ENCODE measurements around the gene ZFP30. TPM values are rescaled to one million over a fixed set of nuclear protein-coding genes. Genes with fewer than 3 reads are reported as not detected.
A peak's percentile ranks its signal among the peaks of the same experiment; 100 is the strongest.
"Not testable (repeated sequence)": the region's sequence is repeated elsewhere in the genome, so short reads cannot be mapped to it uniquely, and the experiment has no call there.

ZFP30 gene
- total RNA-seq, 1 donor from 2014 or later: 11.6 TPM

DNA sequence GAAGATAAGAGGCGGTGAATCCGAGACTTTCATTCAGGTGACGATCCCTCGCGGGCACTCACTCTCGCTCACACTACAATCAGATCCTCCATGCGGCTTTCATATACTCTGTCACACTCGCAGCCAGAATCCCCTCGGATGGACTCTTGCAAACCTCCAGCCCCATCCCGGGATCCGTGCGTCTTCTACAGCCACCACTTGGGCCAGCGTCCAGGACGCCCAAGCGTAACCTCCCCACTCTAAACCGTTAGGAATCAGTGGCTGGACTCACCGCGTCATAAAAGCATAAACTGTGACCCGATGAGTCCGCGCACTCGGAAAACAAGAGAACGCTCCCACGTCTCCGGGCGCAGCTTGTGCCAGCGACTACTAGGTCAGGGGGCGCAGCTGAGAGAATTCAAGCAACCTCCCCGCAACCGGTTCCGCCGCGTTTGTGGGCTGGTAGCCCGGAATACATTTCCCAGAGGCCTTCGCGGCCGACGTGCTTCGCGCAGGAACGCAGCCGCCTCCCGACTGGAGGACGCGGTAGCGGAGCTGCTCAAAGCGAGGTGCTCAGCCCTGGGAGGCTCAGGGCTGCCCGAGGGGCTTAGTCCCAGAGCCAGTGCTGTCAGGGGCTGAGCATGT is 36.7 kb upstream of the ZFP30 start:
- peak overlapping the region; percentile 44 for H3K4me3 ChIP-seq (ENCODE audit: low read depth, low read length)

DNA sequence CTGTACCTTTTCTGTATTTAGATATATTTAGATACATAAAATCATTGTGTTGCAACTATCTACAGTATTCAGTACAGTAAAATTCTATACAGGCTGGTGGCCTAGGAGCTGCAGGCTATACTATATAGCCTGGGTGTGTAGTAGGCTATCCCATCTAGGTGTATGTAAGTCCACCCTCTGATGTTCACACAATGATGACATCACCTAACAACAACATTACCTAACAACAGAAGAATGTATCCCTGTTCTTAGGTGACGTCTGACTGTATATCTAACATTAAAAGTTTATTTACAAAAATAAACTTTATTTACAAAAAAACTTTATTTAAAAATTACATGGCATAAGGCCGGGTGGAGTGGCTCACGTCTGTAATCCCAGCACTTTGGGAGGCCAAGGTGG is 28.3 kb upstream of the ZFP30 start:
- TF ChIP-seq, protein P1, sequence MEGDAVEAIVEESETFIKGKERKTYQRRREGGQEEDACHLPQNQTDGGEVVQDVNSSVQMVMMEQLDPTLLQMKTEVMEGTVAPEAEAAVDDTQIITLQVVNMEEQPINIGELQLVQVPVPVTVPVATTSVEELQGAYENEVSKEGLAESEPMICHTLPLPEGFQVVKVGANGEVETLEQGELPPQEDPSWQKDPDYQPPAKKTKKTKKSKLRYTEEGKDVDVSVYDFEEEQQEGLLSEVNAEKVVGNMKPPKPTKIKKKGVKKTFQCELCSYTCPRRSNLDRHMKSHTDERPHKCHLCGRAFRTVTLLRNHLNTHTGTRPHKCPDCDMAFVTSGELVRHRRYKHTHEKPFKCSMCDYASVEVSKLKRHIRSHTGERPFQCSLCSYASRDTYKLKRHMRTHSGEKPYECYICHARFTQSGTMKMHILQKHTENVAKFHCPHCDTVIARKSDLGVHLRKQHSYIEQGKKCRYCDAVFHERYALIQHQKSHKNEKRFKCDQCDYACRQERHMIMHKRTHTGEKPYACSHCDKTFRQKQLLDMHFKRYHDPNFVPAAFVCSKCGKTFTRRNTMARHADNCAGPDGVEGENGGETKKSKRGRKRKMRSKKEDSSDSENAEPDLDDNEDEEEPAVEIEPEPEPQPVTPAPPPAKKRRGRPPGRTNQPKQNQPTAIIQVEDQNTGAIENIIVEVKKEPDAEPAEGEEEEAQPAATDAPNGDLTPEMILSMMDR (IDR thresholded peaks at IDR 0.05; ENCODE audit: insufficient read depth, low read length, poor library complexity, severe bottlenecking): no peak
- Histone ChIP-seq H3K27me3 (ENCODE audit: control insufficient read depth, insufficient read depth, low read length) (no peaks in the 10 kb centered on the region), H3K4me3 (ENCODE audit: low read depth, low read length) (no peak overlapping the region), H3K36me3 (ENCODE audit: control insufficient read depth, insufficient read depth, low read length) (no peaks in the 10 kb centered on the region)
- DNase-seq (ENCODE audit: low read depth): no peak

More for the DNA sequence above, 36.7 kb upstream of the ZFP30 start:
- DNase-seq (ENCODE audit: low read depth): peak; percentile 34
- TF ChIP-seq, protein P1 (IDR thresholded peaks at IDR 0.05; ENCODE audit: insufficient read depth, low read length, poor library complexity, severe bottlenecking): no peak
- no peaks in the 10 kb centered on the region for H3K36me3 ChIP-seq (ENCODE audit: control insufficient read depth, insufficient read depth, low read length)
- H3K27me3 ChIP-seq (ENCODE audit: control insufficient read depth, insufficient read depth, low read length): no peaks in the 10 kb centered on the region

DNA sequence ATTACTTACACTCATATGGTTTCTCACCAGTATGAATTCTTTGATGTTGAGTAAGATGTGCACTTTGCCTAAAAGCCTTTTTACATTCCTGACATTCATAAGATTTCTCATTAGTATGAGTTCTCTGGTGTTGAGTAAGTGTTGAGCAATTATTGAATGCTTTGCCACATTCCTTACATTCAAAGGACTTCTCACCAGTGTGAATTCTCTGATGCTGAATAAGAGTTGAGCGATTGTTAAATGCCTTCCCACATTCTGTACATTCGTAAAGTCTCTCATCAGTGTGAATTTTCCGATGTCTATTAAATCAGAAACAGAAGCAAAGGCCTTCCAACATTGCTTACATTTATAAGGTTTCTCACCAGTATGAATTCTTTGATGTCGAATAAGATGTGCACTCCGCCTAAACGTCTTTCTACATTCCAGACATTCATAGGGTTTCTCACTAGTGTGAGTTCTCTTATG is 14.2 kb upstream of the ZFP30 start:
- H3K4me3 ChIP-seq (ENCODE audit: low read depth, low read length): no peak overlapping the region
- TF ChIP-seq, protein P1 (IDR thresholded peaks at IDR 0.05; ENCODE audit: insufficient read depth, low read length, poor library complexity, severe bottlenecking): no peak
- DNase-seq (ENCODE audit: low read depth): no peak
- H3K36me3 ChIP-seq (ENCODE audit: control insufficient read depth, insufficient read depth, low read length): no peaks in the 10 kb centered on the region
- H3K27me3 ChIP-seq (ENCODE audit: control insufficient read depth, insufficient read depth, low read length): no peaks in the 10 kb centered on the region

DNA sequence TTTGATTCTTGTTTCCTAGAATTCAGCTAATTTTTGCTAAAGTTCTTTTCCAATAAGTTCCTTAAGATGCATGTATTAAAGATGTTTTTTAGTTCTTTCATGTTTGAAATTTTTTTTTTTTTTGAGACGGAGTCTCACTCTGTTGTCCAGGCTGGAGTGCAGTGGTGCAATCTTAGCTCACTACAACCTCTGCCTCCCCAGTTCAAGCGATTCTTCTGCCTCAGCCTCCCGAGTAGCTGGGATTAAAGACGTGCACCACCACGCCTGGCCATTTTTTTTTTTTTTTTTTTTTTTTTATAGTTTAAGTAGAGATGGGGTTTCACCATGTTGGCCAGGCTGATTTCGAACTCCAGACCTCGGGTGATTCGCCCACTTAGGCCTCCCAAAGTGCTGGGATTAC is 1.9 kb upstream of the ZFP30 start:
- not testable (repeated sequence) for H3K27me3 ChIP-seq (ENCODE audit: control insufficient read depth, insufficient read depth, low read length)

GRCh38 chr19:37655689-37656371 is 565 bp upstream of the ZFP30 start:
- TF ChIP-seq, protein P1 (IDR thresholded peaks at IDR 0.05; ENCODE audit: insufficient read depth, low read length, poor library complexity, severe bottlenecking): no peak
- peak; percentile 28 for DNase-seq (ENCODE audit: low read depth)
- H3K36me3 ChIP-seq (ENCODE audit: control insufficient read depth, insufficient read depth, low read length): no peaks in the 10 kb centered on the region
- no peaks in the 10 kb centered on the region for H3K27me3 ChIP-seq (ENCODE audit: control insufficient read depth, insufficient read depth, low read length)
- peak overlapping the region; percentile 69 for H3K4me3 ChIP-seq (ENCODE audit: low read depth, low read length)

More for the DNA sequence above, 1.9 kb upstream of the ZFP30 start:
- not testable (repeated sequence) for DNase-seq (ENCODE audit: low read depth); H3K36me3 ChIP-seq (ENCODE audit: control insufficient read depth, insufficient read depth, low read length); H3K4me3 ChIP-seq (ENCODE audit: low read depth, low read length)

- Histone ChIP-seq H3K4me3 (ENCODE audit: low read depth, low read length) (peak overlapping the region; percentile 69), H3K36me3 (ENCODE audit: control insufficient read depth, insufficient read depth, low read length) (no peaks in the 10 kb centered on the region), H3K27me3 (ENCODE audit: control insufficient read depth, insufficient read depth, low read length) (no peaks in the 10 kb centered on the region)
- no peak for DNase-seq (ENCODE audit: low read depth)
- TF ChIP-seq, protein P1 (IDR thresholded peaks at IDR 0.05; ENCODE audit: insufficient read depth, low read length, poor library complexity, severe bottlenecking): no peak
Observed at GRCh38 chr19:37654629-37655300, 500 bp downstream of the ZFP30 start.
